HL-60 (cell line): ENCODE data around the gene PIM2.

Experiments
- DNase-seq, 2 experiments: peaks; one replicate each; pipeline ENCODE4 v3.0.0-alpha.2; 2010 to 2020; ENCODE audit warnings: low read depth in 1 of 2, low spot score in 1 of 2
- H3K27ac ChIP-seq: fragments of 250-450 bp; sonication (Bioruptor Pico); replicated peaks from 2 replicates; pipeline ENCODE4 v1.5.1; 2020; ENCODE audit warnings: mild to moderate bottlenecking, moderate library complexity
- H3K27me3 ChIP-seq: fragments of 250-450 bp; sonication (Bioruptor Pico); 2 replicates; pipeline ENCODE4 v1.5.1; 2021; ENCODE audit warnings: mild to moderate bottlenecking, moderate library complexity; ENCODE audit not compliant: insufficient read depth, poor library complexity, severe bottlenecking
- H3K4me3 ChIP-seq: replicated peaks from 2 replicates; pipeline ENCODE4 v1.5.1; 2011; ENCODE audit warnings: mild to moderate bottlenecking, control low read depth, low read length; ENCODE audit not compliant: insufficient read depth
- CTCF ChIP-seq: IDR thresholded peaks from one replicate; pipeline ENCODE4 v1.5.1; 2011; ENCODE audit warnings: low read length, control low read depth, inconsistent platforms; ENCODE audit not compliant: insufficient read depth
- GABPA ChIP-seq: IDR thresholded peaks from 2 replicates; pipeline ENCODE4 v1.6.1; 2012; ENCODE audit warnings: low read depth
- POLR2AphosphoS5 ChIP-seq: IDR thresholded peaks from 2 replicates; pipeline ENCODE4 v1.6.1; 2012; ENCODE audit warnings: low read depth
- REST ChIP-seq: IDR thresholded peaks from 2 replicates; pipeline ENCODE4 v1.6.1; 2012; ENCODE audit warnings: low read depth; ENCODE audit not compliant: insufficient replicate concordance
- SPI1 ChIP-seq: IDR thresholded peaks from 2 replicates; pipeline ENCODE4 v1.6.1; 2012; ENCODE audit warnings: low read depth, mild to moderate bottlenecking, borderline replicate concordance

The PIM2 gene

GRCh38 chrX:48909703-48910294 lies 9.0 kb downstream of the PIM2 start:
- H3K27me3 ChIP-seq = no peaks in the 10 kb centered on the region
- no peak for TF ChIP-seq REST
- TF ChIP-seq GABPA = no peak
- no peak for TF ChIP-seq CTCF
- no peak for TF ChIP-seq SPI1
- no peak overlapping the region for H3K27ac ChIP-seq
- no peak overlapping the region for H3K4me3 ChIP-seq
- no peak for DNase-seq

- Histone ChIP-seq H3K27me3 (no peaks in the 10 kb centered on the region), H3K4me3 (no peak overlapping the region), H3K27ac (no peak overlapping the region)
- TF ChIP-seq SPI1 (no peak), REST (no peak), CTCF (no peak), GABPA (no peak), POLR2AphosphoS5 (no peak)
- DNase-seq = no peak
These were observed 10.2 kb downstream of the PIM2 start for GRCh38 chrX:48908600-48908999.

GRCh38 chrX:48905090-48905790 lies 13.6 kb downstream of the PIM2 start:
- Histone ChIP-seq H3K4me3 (no peak overlapping the region), H3K27me3 (no peaks in the 10 kb centered on the region), H3K27ac (no peak overlapping the region)
- DNase-seq = no peak
- TF ChIP-seq POLR2AphosphoS5 = no peak
- TF ChIP-seq CTCF = no peak

- Histone ChIP-seq H3K27ac (no peak overlapping the region), H3K4me3 (no peak overlapping the region), H3K27me3 (no peaks in the 10 kb centered on the region)
- no peak for TF ChIP-seq CTCF
- no peak for TF ChIP-seq GABPA
- no peak for TF ChIP-seq SPI1
- no peak for TF ChIP-seq POLR2AphosphoS5
- no peak for TF ChIP-seq REST
- no peak for DNase-seq
These were observed 14.2 kb downstream of the PIM2 start for GRCh38 chrX:48904626-48905025.
